Measurements from ENCODE around the gene TSPYL6. TPM values are rescaled to one million over a fixed set of nuclear protein-coding genes. Genes with fewer than 3 reads are reported as not detected.

TSPYL6 gene
- total and polyA plus RNA-seq, 2 experiments from 2014 or later, result not detected

DNA sequence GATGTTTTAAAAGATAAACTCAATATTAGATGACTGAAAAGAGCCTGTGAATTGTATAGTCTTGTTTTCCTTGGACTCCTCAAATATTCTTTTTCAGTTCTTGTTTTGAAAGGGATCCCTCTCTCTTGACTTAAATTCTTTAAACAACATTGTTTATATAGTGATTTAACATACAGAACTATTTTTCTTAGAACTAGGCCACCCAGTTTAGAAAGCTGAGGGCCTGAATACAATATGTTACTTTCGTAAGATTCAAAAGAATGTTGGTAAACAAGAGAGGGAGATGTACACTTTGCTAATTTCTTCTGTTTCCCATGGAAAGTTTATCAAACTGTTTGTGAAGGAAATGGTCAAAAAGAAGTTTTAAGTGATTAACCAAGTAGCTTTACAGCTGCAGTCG is 5.5 kb upstream of the TSPYL6 start:
- TF ChIP-seq CTCF (IDR thresholded peaks at IDR 0.05; ENCODE audit: poor library complexity) (no peak), EZH2phosphoT487 (IDR thresholded peaks at IDR 0.05; ENCODE audit: low read depth, severe bottlenecking, unreplicated experiment) (no peak), EZH2 (IDR thresholded peaks at IDR 0.05; ENCODE audit: borderline replicate concordance) (no peak)
- 17% methylated on average over 2 of the region's 2 CpGs for WGBS (ENCODE audit: low lambda C conversion rate, missing lambda C conversion rate)

DNA sequence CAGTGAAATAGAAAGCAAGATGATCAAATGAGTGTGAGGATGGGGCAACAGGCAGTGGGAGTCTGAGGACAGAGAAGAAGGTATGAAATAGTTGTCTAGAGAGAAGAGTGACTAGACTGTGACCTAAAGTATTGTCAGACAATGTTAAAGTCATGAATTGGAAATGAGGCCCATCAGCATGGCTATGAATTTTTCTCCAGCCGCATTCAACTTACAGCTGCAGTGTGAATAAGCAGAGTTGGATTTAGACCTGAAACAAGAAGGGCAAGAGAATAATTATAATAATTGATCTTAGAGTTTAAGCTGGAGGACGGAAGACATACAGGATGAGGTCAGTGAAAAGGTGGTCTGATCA is 4.2 kb upstream of the TSPYL6 start:
- H3K36me3 ChIP-seq (replicated peaks; ENCODE audit: insufficient read depth, low read depth), result no peaks in the 10 kb centered on the region
- WGBS (ENCODE audit: low lambda C conversion rate, missing lambda C conversion rate), result 96% methylated on average over 2 of the region's 2 CpGs
- no peaks in the 10 kb centered on the region for H3K9me3 ChIP-seq (ENCODE audit: low read depth)
- H3K79me2 ChIP-seq, result no peaks in the 10 kb centered on the region
- no peak overlapping the region for H3K27ac ChIP-seq
- TF ChIP-seq EZH2phosphoT487 (IDR thresholded peaks at IDR 0.05; ENCODE audit: low read depth, severe bottlenecking, unreplicated experiment), result no peak
- no peak for TF ChIP-seq CTCF (IDR thresholded peaks at IDR 0.05; ENCODE audit: poor library complexity)
- no peak for TF ChIP-seq EZH2 (IDR thresholded peaks at IDR 0.05; ENCODE audit: borderline replicate concordance)
- peaks cover 15% of the 10 kb centered on the region for H3K4me1 ChIP-seq (ENCODE audit: insufficient read depth)
- H2AFZ ChIP-seq, result no peak overlapping the region
- H3K9me2 ChIP-seq (replicated peaks; ENCODE audit: insufficient read depth), result no peaks in the 10 kb centered on the region
- no peaks in the 10 kb centered on the region for H3K27me3 ChIP-seq
- DNase-seq (ENCODE audit: low spot score), result no peak
- H3K4me2 ChIP-seq, result no peak overlapping the region
- no peaks in the 10 kb centered on the region for H4K20me1 ChIP-seq (ENCODE audit: insufficient read depth, poor library complexity, severe bottlenecking)
- no peak overlapping the region for H3K4me3 ChIP-seq

More for the DNA sequence above, 5.5 kb upstream of the TSPYL6 start:
- no peaks in the 10 kb centered on the region for H4K20me1 ChIP-seq (ENCODE audit: insufficient read depth, poor library complexity, severe bottlenecking)
- H3K9me2 ChIP-seq (replicated peaks; ENCODE audit: insufficient read depth), result no peaks in the 10 kb centered on the region
- H3K27me3 ChIP-seq, result no peaks in the 10 kb centered on the region
- peaks cover 15% of the 10 kb centered on the region for H3K4me1 ChIP-seq (ENCODE audit: insufficient read depth)
- peak overlapping the region; percentile 30 for H3K4me2 ChIP-seq
- H3K4me3 ChIP-seq, result no peak overlapping the region
- H3K9me3 ChIP-seq (ENCODE audit: low read depth), result no peaks in the 10 kb centered on the region
- DNase-seq (ENCODE audit: low spot score), result no peak
- H3K27ac ChIP-seq, result peak overlapping the region; percentile 36
- no peaks in the 10 kb centered on the region for H3K79me2 ChIP-seq
- H3K36me3 ChIP-seq (replicated peaks; ENCODE audit: insufficient read depth, low read depth), result no peaks in the 10 kb centered on the region
- H2AFZ ChIP-seq, result peak overlapping the region; percentile 2

- Histone ChIP-seq H4K20me1 (ENCODE audit: insufficient read depth, poor library complexity, severe bottlenecking) (no peaks in the 10 kb centered on the region), H3K27ac (no peak overlapping the region), H2AFZ (no peak overlapping the region), H3K9me3 (ENCODE audit: low read depth) (no peaks in the 10 kb centered on the region), H3K4me3 (no peak overlapping the region), H3K4me1 (ENCODE audit: insufficient read depth) (peaks cover 15% of the 10 kb centered on the region), H3K27me3 (no peaks in the 10 kb centered on the region), H3K9me2 (replicated peaks; ENCODE audit: insufficient read depth) (no peaks in the 10 kb centered on the region), H3K36me3 (replicated peaks; ENCODE audit: insufficient read depth, low read depth) (no peaks in the 10 kb centered on the region), H3K79me2 (no peaks in the 10 kb centered on the region), H3K4me2 (no peak overlapping the region)
- TF ChIP-seq EZH2 (IDR thresholded peaks at IDR 0.05; ENCODE audit: borderline replicate concordance) (no peak), CTCF (IDR thresholded peaks at IDR 0.05; ENCODE audit: poor library complexity) (no peak), EZH2phosphoT487 (IDR thresholded peaks at IDR 0.05; ENCODE audit: low read depth, severe bottlenecking, unreplicated experiment) (no peak)
- 94% methylated on average over 6 of the region's 6 CpGs for WGBS (ENCODE audit: low lambda C conversion rate, missing lambda C conversion rate)
- DNase-seq (ENCODE audit: low spot score), result no peak
These were observed 3.6 kb upstream of the TSPYL6 start for GRCh38 chr2:54259413-54260240.

Data from hepatocyte (in vitro differentiated cells).